HEK293 (cell line): ENCODE data around the gene RGS7.

Experiments
- BCL11B ChIP-seq: fragments of 450-650 bp; formaldehyde crosslinking; IDR thresholded peaks from 2 replicates; pipeline ENCODE4 v1.5.1; 2016; ENCODE audit warnings: low read depth, missing biosample characterization, missing genetic modification characterization
- MYNN ChIP-seq: fragments of 450-650 bp; formaldehyde crosslinking; IDR thresholded peaks from 2 replicates; pipeline ENCODE4 v1.5.1; 2016; ENCODE audit warnings: missing biosample characterization, missing genetic modification characterization, borderline replicate concordance
- PRDM1 ChIP-seq: fragments of 450-650 bp; formaldehyde crosslinking; IDR thresholded peaks from 2 replicates; pipeline ENCODE4; 2016; ENCODE audit warnings: missing biosample characterization, missing genetic modification characterization
- ZBTB8A ChIP-seq: fragments of 450-650 bp; formaldehyde crosslinking; IDR thresholded peaks from 2 replicates; pipeline ENCODE4 v1.5.1; 2016; ENCODE audit warnings: missing biosample characterization, missing genetic modification characterization
- ZEB2 ChIP-seq: fragments of 450-650 bp; formaldehyde crosslinking; IDR thresholded peaks from 2 replicates; pipeline ENCODE4 v1.5.1; 2016; ENCODE audit warnings: missing biosample characterization, missing genetic modification characterization
- ZFHX2 ChIP-seq: fragments of 450-650 bp; formaldehyde crosslinking; conservative IDR thresholded peaks from 2 replicates; pipeline ENCODE4 v1.5.1; 2016; ENCODE audit warnings: missing biosample characterization, missing genetic modification characterization
- ZNF157 ChIP-seq: fragments of 450-650 bp; formaldehyde crosslinking; IDR thresholded peaks from 2 replicates; pipeline ENCODE4 v1.5.1; 2016; ENCODE audit warnings: missing biosample characterization, missing genetic modification characterization
- ZNF341 ChIP-seq: fragments of 450-650 bp; formaldehyde crosslinking; IDR thresholded peaks from 2 replicates; pipeline ENCODE4; 2016; ENCODE audit warnings: low read depth, missing biosample characterization, missing genetic modification characterization
- ZNF423 ChIP-seq: fragments of 450-650 bp; formaldehyde crosslinking; IDR thresholded peaks from 2 replicates; pipeline ENCODE4 v1.5.1; 2016; ENCODE audit warnings: missing biosample characterization, missing genetic modification characterization
- ZNF624 ChIP-seq: fragments of 450-650 bp; formaldehyde crosslinking; IDR thresholded peaks from 2 replicates; pipeline ENCODE4 v1.5.1; 2017; ENCODE audit warnings: missing biosample characterization, missing genetic modification characterization
- TF ChIP-seq, protein P1 (sequence below): fragments of 450-650 bp; formaldehyde crosslinking; IDR thresholded peaks from 2 replicates; pipeline ENCODE4 v1.5.1; 2016; ENCODE audit warnings: missing biosample characterization, missing genetic modification characterization
- TF ChIP-seq, protein P2 (sequence below): fragments of 450-650 bp; formaldehyde crosslinking; IDR thresholded peaks from 2 replicates; pipeline ENCODE4 v1.5.1; 2016; ENCODE audit warnings: missing biosample characterization, missing genetic modification characterization
- TF ChIP-seq, protein P3 (sequence below): fragments of 450-650 bp; formaldehyde crosslinking; IDR thresholded peaks from 2 replicates; pipeline ENCODE4 v1.5.1; 2016; ENCODE audit warnings: missing biosample characterization, missing genetic modification characterization

DNA sequence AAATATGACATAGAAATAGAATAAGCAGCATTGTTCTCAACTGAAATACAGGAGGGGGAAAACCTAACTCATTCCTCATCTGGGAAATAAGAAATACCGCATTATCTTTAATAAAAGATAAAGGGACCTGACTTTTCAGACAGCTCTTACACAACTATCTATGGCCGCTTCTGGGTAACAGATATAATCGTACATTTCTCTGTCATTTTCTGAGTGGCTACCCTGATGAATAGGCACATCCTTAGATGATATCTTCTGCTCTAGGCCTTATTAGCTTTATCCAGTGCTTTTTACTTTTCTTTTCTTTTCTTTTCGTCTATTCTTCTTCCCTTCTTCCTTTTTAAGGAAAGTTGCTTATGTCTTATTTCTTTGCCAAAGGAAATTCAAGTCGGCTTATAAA, 388.1 kb downstream of the RGS7 start:
- TF ChIP-seq, protein P1, sequence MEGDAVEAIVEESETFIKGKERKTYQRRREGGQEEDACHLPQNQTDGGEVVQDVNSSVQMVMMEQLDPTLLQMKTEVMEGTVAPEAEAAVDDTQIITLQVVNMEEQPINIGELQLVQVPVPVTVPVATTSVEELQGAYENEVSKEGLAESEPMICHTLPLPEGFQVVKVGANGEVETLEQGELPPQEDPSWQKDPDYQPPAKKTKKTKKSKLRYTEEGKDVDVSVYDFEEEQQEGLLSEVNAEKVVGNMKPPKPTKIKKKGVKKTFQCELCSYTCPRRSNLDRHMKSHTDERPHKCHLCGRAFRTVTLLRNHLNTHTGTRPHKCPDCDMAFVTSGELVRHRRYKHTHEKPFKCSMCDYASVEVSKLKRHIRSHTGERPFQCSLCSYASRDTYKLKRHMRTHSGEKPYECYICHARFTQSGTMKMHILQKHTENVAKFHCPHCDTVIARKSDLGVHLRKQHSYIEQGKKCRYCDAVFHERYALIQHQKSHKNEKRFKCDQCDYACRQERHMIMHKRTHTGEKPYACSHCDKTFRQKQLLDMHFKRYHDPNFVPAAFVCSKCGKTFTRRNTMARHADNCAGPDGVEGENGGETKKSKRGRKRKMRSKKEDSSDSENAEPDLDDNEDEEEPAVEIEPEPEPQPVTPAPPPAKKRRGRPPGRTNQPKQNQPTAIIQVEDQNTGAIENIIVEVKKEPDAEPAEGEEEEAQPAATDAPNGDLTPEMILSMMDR (tag by site-specific recombination) = no peak
- TF ChIP-seq, protein P2, sequence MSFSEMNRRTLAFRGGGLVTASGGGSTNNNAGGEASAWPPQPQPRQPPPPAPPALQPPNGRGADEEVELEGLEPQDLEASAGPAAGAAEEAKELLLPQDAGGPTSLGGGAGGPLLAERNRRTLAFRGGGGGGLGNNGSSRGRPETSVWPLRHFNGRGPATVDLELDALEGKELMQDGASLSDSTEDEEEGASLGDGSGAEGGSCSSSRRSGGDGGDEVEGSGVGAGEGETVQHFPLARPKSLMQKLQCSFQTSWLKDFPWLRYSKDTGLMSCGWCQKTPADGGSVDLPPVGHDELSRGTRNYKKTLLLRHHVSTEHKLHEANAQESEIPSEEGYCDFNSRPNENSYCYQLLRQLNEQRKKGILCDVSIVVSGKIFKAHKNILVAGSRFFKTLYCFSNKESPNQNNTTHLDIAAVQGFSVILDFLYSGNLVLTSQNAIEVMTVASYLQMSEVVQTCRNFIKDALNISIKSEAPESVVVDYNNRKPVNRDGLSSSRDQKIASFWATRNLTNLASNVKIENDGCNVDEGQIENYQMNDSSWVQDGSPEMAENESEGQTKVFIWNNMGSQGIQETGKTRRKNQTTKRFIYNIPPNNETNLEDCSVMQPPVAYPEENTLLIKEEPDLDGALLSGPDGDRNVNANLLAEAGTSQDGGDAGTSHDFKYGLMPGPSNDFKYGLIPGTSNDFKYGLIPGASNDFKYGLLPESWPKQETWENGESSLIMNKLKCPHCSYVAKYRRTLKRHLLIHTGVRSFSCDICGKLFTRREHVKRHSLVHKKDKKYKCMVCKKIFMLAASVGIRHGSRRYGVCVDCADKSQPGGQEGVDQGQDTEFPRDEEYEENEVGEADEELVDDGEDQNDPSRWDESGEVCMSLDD (tag by site-specific recombination) = no peak
- TF ChIP-seq ZFHX2 (tag by site-specific recombination) = no peak
- TF ChIP-seq ZNF423 = no peak
- no peak for TF ChIP-seq ZNF341 (tag by site-specific recombination)
- TF ChIP-seq MYNN (tag by site-specific recombination) = no peak
- TF ChIP-seq ZBTB8A = no peak
- TF ChIP-seq, protein P3, sequence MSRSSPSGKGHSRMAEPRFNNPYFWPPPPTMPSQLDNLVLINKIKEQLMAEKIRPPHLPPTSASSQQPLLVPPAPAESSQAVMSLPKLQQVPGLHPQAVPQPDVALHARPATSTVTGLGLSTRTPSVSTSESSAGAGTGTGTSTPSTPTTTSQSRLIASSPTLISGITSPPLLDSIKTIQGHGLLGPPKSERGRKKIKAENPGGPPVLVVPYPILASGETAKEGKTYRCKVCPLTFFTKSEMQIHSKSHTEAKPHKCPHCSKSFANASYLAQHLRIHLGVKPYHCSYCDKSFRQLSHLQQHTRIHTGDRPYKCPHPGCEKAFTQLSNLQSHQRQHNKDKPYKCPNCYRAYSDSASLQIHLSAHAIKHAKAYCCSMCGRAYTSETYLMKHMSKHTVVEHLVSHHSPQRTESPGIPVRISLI (tag by site-specific recombination) = no peak
- TF ChIP-seq BCL11B (tag by site-specific recombination) = no peak
- TF ChIP-seq ZNF157 (tag by site-specific recombination) = no peak
- TF ChIP-seq PRDM1 = no peak
- TF ChIP-seq ZNF624 = no peak
- TF ChIP-seq ZEB2 (tag by site-specific recombination) = no peak
